Neural cell (in vitro differentiated cells): ENCODE results near the gene ULBP1. TPM values are rescaled to one million over a fixed set of nuclear protein-coding genes. Genes with fewer than 3 reads are reported as not detected.

ENCODE experiments used
- H2AFZ ChIP-seq: fragments of 200-600, 300-800 bp; sonication (generic), shearing (Covaris generic); 2 replicates; pipeline ENCODE4 v1.6.0; 2014; ENCODE audit warnings: low read depth, mild to moderate bottlenecking, antibody characterized with exemption, low read length, moderate library complexity
- H3F3A ChIP-seq: fragments of 200-600 bp; shearing (Covaris generic); 2 replicates; pipeline ENCODE4 v1.6.1; 2016; ENCODE audit warnings: mild to moderate bottlenecking, moderate library complexity, mixed read lengths, antibody characterized with exemption, low read length; ENCODE audit not compliant: insufficient read depth, poor library complexity, severe bottlenecking
- H3K27ac ChIP-seq: fragments of 200-600, 300-800 bp; sonication (generic), shearing (Covaris generic); 2 replicates; pipeline ENCODE4 v1.5.1; 2014; ENCODE audit warnings: mild to moderate bottlenecking, low read length, moderate library complexity
- H3K27me3 ChIP-seq: fragments of 300-800, 200-600 bp; sonication (generic), shearing (Covaris generic); 2 replicates; pipeline ENCODE4 v1.6.0; 2014; ENCODE audit warnings: mild to moderate bottlenecking, low read depth, low read length, moderate library complexity; ENCODE audit not compliant: insufficient read depth
- H3K36me3 ChIP-seq: fragments of 300-800, 200-600 bp; sonication (generic), shearing (Covaris generic); 2 replicates; pipeline ENCODE4 v1.5.1; 2014; ENCODE audit warnings: mild to moderate bottlenecking, antibody characterized with exemption, low read length, moderate library complexity; ENCODE audit not compliant: insufficient read depth
- H3K4me2 ChIP-seq: fragments of 300-800, 200-600 bp; sonication (generic), shearing (Covaris generic); 2 replicates; pipeline ENCODE4 v1.6.0; 2014; ENCODE audit warnings: mild to moderate bottlenecking, low read length
- H3K4me3 ChIP-seq: fragments of 300-800, 200-600 bp; sonication (generic), shearing (Covaris generic); 2 replicates; pipeline ENCODE4 v1.5.1; 2014; ENCODE audit warnings: mild to moderate bottlenecking, low read length, moderate library complexity
- H3K79me2 ChIP-seq: fragments of 200-600 bp; shearing (Covaris generic); replicated peaks from 2 replicates; pipeline ENCODE4 v1.6.0; 2014; ENCODE audit warnings: mild to moderate bottlenecking, low read length, moderate library complexity; ENCODE audit not compliant: insufficient read depth
- H3K9ac ChIP-seq: fragments of 300-800, 200-600 bp; sonication (generic), shearing (Covaris generic); 2 replicates; pipeline ENCODE4 v1.6.1; 2016; ENCODE audit warnings: mild to moderate bottlenecking, low read length, mixed read lengths
- H3K9me2 ChIP-seq: fragments of 200-600 bp; shearing (Covaris generic); 2 replicates; pipeline ENCODE4 v1.6.1; 2016; ENCODE audit warnings: mild to moderate bottlenecking, low read length, mixed read lengths; ENCODE audit not compliant: insufficient read depth
- H3K9me3 ChIP-seq: fragments of 200-600, 300-800 bp; sonication (generic), shearing (Covaris generic); 2 replicates; pipeline ENCODE4 v1.6.1; 2016; ENCODE audit warnings: mild to moderate bottlenecking, mixed run types, low read length, moderate library complexity, mixed read lengths
- H4K20me1 ChIP-seq: fragments of 200-600 bp; shearing (Covaris generic); 2 replicates; pipeline ENCODE4 v1.6.1; 2016; ENCODE audit warnings: mild to moderate bottlenecking, mixed run types; ENCODE audit not compliant: insufficient read depth
- EP300 ChIP-seq: fragments of 450-650 bp; conservative IDR thresholded peaks from 2 replicates; pipeline ENCODE4 v1.6.1; 2014; ENCODE audit warnings: antibody characterized with exemption, mild to moderate bottlenecking, moderate library complexity; ENCODE audit not compliant: poor library complexity, severe bottlenecking
- EZH2 ChIP-seq: fragments of 200-600, 300-800 bp; shearing (Covaris generic), sonication (generic); IDR thresholded peaks from 2 replicates; pipeline ENCODE4 v1.6.1; 2014; ENCODE audit warnings: antibody characterized with exemption, low read length, borderline replicate concordance, mild to moderate bottlenecking; ENCODE audit not compliant: insufficient read depth, poor library complexity, severe bottlenecking
- MXI1 ChIP-seq: fragments of 450-650 bp; conservative IDR thresholded peaks from 2 replicates; pipeline ENCODE4 v1.6.1; 2014; ENCODE audit warnings: antibody characterized with exemption, mild to moderate bottlenecking; ENCODE audit not compliant: poor library complexity, severe bottlenecking
- POLR2AphosphoS5 ChIP-seq: IDR thresholded peaks from 2 replicates; pipeline ENCODE4 v1.6.1; 2012
- RAD21 ChIP-seq: fragments of 450-650 bp; conservative IDR thresholded peaks from 2 replicates; pipeline ENCODE4 v1.6.1; 2014; ENCODE audit warnings: antibody characterized with exemption, mild to moderate bottlenecking, moderate library complexity
- SMC3 ChIP-seq: fragments of 450-650 bp; conservative IDR thresholded peaks from 2 replicates; pipeline ENCODE4 v1.6.1; 2014; ENCODE audit warnings: antibody characterized with exemption, mild to moderate bottlenecking, moderate library complexity; ENCODE audit not compliant: poor library complexity
- polyA plus RNA-seq: library from polyadenylated mRNA; depleted of rRNA; stranded (reverse); fragments of >200 nt; gene quantifications from 2 replicates; pipeline ENCODE4 v1.2.3, GENCODE V29; 2014
- TF ChIP-seq, protein P1 (sequence below): IDR thresholded peaks from 2 replicates; pipeline ENCODE4 v1.6.1; 2012; ENCODE audit warnings: borderline replicate concordance
- TF ChIP-seq, protein P2 (sequence below): fragments of 450-650 bp; IDR thresholded peaks from 2 replicates; pipeline ENCODE4 v1.5.1; 2014; ENCODE audit warnings: antibody characterized with exemption, mild to moderate bottlenecking, moderate library complexity; ENCODE audit not compliant: poor library complexity, severe bottlenecking

The ULBP1 gene
- polyA plus RNA-seq, 1 donor from 2014 or later: 0.22 TPM

DNA sequence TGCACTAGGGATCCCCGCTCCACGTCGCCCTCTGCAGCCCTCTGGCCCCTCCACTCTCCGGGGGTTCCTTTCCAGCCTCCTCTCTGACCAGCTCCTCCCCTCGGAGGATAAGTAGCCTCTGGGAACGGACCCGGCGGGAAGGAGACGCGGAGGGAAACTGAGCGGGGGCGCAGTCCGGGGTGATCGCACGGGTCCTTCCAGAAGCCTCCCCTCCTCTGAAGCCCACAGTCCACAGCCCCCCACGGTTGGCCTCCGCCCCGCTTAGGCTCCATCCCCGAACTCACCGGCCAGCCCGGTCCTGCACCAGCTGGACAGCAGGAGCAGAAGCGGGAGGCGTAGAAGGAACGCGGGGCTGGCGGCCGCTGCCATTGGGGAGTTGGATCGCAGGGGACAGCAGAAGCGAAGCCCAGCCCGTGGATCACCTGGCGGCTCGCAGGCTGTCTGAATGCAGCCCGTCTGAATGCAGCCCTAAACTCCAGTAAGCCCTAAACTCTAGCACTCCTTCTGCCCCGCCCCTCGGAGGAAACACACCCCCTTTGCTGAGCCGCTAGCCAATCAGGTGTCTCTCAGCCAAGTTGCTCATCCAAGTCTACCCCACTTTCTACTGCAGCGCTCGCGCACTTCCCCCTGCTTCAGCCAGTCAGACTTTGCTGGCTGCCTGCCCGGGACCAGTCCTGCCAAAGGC is 41.0 kb upstream of the ULBP1 start, which contains the start of gene RAET1G:
RAET1G (minus strand) TSS at position 480 of the 685 bp plus-strand sequence; CDS start at position 369, 111 bp downstream.
- no peaks in the 10 kb centered on the region for H3K36me3 ChIP-seq
- H3K79me2 ChIP-seq: no peaks in the 10 kb centered on the region
- H3F3A ChIP-seq: no peaks in the 10 kb centered on the region
- H3K4me3 ChIP-seq: peak within 1 kb of the TSS; percentile 66
- TF ChIP-seq POLR2AphosphoS5: no peak
- TF ChIP-seq MXI1: no peak
- TF ChIP-seq EZH2: peak; percentile 58
- no peak within 1 kb of the TSS for H3K27ac ChIP-seq
- no peaks in the 10 kb centered on the region for H4K20me1 ChIP-seq
- peak within 1 kb of the TSS; percentile 68 for H3K4me2 ChIP-seq
- no peaks in the 10 kb centered on the region for H3K9me2 ChIP-seq
- H2AFZ ChIP-seq: no peak within 1 kb of the TSS
- no peak within 1 kb of the TSS for H3K9ac ChIP-seq
- peaks cover 4% of the 10 kb centered on the region for H3K9me3 ChIP-seq
- H3K27me3 ChIP-seq: peaks cover 78% of the 10 kb centered on the region

GRCh38 chr6:149923327-149923986 is 40.3 kb upstream of the ULBP1 start:
- Histone ChIP-seq H3K9ac (no peak overlapping the region), H3K27me3 (peaks cover 78% of the 10 kb centered on the region), H4K20me1 (no peaks in the 10 kb centered on the region), H3F3A (no peaks in the 10 kb centered on the region), H3K27ac (no peak overlapping the region), H3K4me2 (peak overlapping the region; percentile 68), H3K9me3 (peaks cover 4% of the 10 kb centered on the region), H3K4me3 (peak overlapping the region; percentile 66), H3K36me3 (no peaks in the 10 kb centered on the region), H3K9me2 (no peaks in the 10 kb centered on the region), H2AFZ (no peak overlapping the region), H3K79me2 (no peaks in the 10 kb centered on the region)
- no peak for TF ChIP-seq EP300
- TF ChIP-seq SMC3: no peak
- TF ChIP-seq RAD21: no peak
- no peak for TF ChIP-seq MXI1
- TF ChIP-seq, protein P1, sequence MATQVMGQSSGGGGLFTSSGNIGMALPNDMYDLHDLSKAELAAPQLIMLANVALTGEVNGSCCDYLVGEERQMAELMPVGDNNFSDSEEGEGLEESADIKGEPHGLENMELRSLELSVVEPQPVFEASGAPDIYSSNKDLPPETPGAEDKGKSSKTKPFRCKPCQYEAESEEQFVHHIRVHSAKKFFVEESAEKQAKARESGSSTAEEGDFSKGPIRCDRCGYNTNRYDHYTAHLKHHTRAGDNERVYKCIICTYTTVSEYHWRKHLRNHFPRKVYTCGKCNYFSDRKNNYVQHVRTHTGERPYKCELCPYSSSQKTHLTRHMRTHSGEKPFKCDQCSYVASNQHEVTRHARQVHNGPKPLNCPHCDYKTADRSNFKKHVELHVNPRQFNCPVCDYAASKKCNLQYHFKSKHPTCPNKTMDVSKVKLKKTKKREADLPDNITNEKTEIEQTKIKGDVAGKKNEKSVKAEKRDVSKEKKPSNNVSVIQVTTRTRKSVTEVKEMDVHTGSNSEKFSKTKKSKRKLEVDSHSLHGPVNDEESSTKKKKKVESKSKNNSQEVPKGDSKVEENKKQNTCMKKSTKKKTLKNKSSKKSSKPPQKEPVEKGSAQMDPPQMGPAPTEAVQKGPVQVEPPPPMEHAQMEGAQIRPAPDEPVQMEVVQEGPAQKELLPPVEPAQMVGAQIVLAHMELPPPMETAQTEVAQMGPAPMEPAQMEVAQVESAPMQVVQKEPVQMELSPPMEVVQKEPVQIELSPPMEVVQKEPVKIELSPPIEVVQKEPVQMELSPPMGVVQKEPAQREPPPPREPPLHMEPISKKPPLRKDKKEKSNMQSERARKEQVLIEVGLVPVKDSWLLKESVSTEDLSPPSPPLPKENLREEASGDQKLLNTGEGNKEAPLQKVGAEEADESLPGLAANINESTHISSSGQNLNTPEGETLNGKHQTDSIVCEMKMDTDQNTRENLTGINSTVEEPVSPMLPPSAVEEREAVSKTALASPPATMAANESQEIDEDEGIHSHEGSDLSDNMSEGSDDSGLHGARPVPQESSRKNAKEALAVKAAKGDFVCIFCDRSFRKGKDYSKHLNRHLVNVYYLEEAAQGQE: no peak
- TF ChIP-seq, protein P2, sequence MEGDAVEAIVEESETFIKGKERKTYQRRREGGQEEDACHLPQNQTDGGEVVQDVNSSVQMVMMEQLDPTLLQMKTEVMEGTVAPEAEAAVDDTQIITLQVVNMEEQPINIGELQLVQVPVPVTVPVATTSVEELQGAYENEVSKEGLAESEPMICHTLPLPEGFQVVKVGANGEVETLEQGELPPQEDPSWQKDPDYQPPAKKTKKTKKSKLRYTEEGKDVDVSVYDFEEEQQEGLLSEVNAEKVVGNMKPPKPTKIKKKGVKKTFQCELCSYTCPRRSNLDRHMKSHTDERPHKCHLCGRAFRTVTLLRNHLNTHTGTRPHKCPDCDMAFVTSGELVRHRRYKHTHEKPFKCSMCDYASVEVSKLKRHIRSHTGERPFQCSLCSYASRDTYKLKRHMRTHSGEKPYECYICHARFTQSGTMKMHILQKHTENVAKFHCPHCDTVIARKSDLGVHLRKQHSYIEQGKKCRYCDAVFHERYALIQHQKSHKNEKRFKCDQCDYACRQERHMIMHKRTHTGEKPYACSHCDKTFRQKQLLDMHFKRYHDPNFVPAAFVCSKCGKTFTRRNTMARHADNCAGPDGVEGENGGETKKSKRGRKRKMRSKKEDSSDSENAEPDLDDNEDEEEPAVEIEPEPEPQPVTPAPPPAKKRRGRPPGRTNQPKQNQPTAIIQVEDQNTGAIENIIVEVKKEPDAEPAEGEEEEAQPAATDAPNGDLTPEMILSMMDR: no peak
- no peak for TF ChIP-seq EZH2
